GM12875 (cell line): ENCODE results near the gene LAMB3.

Experiments used
- H3K4me3 ChIP-seq: one replicate; pipeline ENCODE4 v1.5.1; 2011; ENCODE audit warnings: low read depth, low read length, control low read depth
- CTCF ChIP-seq: IDR thresholded peaks from 2 replicates; pipeline ENCODE4 v1.5.1; 2011; ENCODE audit warnings: low read depth, mild to moderate bottlenecking, control low read depth, inconsistent platforms, low read length, moderate library complexity, borderline replicate concordance; ENCODE audit not compliant: insufficient read depth

LAMB3 gene

GRCh38 chr1:209621286-209621685, 30.9 kb downstream of the LAMB3 start:
- H3K4me3 ChIP-seq = no peak overlapping the region
- TF ChIP-seq CTCF = no peak

GRCh38 chr1:209620487-209620884, 31.7 kb downstream of the LAMB3 start:
- H3K4me3 ChIP-seq = no peak overlapping the region
- TF ChIP-seq CTCF = no peak

- H3K4me3 ChIP-seq = no peak overlapping the region
- no peak for TF ChIP-seq CTCF
Observed at GRCh38 chr1:209619696-209620486, 32.3 kb downstream of the LAMB3 start.

- no peak for TF ChIP-seq CTCF
- no peak overlapping the region for H3K4me3 ChIP-seq
Observed at GRCh38 chr1:209618756-209619420, 33.3 kb downstream of the LAMB3 start.

- no peak overlapping the region for H3K4me3 ChIP-seq
- TF ChIP-seq CTCF = no peak
Observed at GRCh38 chr1:209618291-209618690, 33.9 kb downstream of the LAMB3 start.

GRCh38 chr1:209617755-209618154, 34.5 kb downstream of the LAMB3 start:
- no peak overlapping the region for H3K4me3 ChIP-seq
- no peak for TF ChIP-seq CTCF
